Adipocyte (in vitro differentiated cells): Measurements from ENCODE around the gene SLC2A5.
A peak's percentile ranks its signal among the peaks of the same experiment; 100 is the strongest.

Source experiments
- DNase-seq: peaks from one replicate; pipeline ENCODE4 v3.0.0-alpha.2; 2015; ENCODE audit warnings: low read depth
- H3K27me3 ChIP-seq: replicated peaks from 2 replicates; pipeline ENCODE4 v1.7.0; 2013; ENCODE audit warnings: mild to moderate bottlenecking, low read length, moderate library complexity; ENCODE audit not compliant: control insufficient read depth, insufficient read depth
- H3K36me3 ChIP-seq: 2 replicates; pipeline ENCODE4 v1.7.0; 2013; ENCODE audit warnings: low read length, mild to moderate bottlenecking, moderate library complexity; ENCODE audit not compliant: control insufficient read depth, insufficient read depth, severe bottlenecking
- H3K4me1 ChIP-seq: 2 replicates; pipeline ENCODE4 v1.7.0; 2013; ENCODE audit warnings: mild to moderate bottlenecking, low read length, moderate library complexity; ENCODE audit not compliant: control insufficient read depth, insufficient read depth
- H3K4me3 ChIP-seq: 2 replicates; pipeline ENCODE4 v1.7.0; 2013; ENCODE audit warnings: mild to moderate bottlenecking, low read length, moderate library complexity
- H3K9ac ChIP-seq: 2 replicates; pipeline ENCODE4 v1.7.0; 2013; ENCODE audit warnings: mild to moderate bottlenecking, low read length, moderate library complexity
- H3K9me3 ChIP-seq: 2 replicates; pipeline ENCODE4 v1.7.0; 2013; ENCODE audit warnings: mild to moderate bottlenecking, low read length, moderate library complexity; ENCODE audit not compliant: control insufficient read depth

The SLC2A5 gene

DNA sequence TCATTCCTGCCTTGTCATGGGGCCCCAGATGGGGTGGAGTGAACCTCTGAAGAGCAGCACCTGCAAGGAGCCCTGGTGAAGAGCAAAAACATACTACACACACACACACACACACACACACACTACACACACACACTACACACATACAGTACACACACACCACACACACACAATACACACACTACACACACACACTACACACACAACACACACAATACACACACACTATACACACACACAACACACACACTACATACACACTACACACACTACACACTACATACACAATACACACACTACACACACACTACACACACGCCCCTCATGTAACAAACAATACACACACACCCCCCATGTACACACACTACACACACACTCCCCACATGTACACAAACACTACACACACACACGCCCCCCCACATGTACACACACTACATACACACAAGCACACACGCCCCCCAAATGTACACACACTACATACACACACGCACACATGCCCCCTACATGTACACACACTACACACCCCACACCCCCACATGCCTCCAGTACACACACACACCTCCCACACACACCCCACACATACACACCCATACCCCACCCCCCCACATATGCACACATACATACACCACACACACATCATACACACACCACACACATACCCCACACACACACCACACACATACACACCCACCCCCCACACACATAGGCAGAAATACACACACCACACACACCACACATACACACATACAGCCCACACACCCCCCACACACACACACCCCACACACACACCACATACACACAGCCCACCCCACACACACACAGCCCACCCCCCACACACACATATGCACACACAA, 9.3 kb downstream of the SLC2A5 start:
- peaks cover 17% of the 10 kb centered on the region for H3K36me3 ChIP-seq
- no peak overlapping the region for H3K4me3 ChIP-seq
- no peak for DNase-seq

GRCh38 chr1:9058465-9058864, 11.0 kb downstream of the SLC2A5 start:
- Histone ChIP-seq H3K4me3 (no peak overlapping the region), H3K9ac (peak overlapping the region; percentile 2), H3K4me1 (peaks cover 25% of the 10 kb centered on the region), H3K36me3 (peaks cover 17% of the 10 kb centered on the region), H3K9me3 (no peaks in the 10 kb centered on the region), H3K27me3 (no peaks in the 10 kb centered on the region)
- DNase-seq = peak; percentile 66

More for the DNA sequence above, 9.3 kb downstream of the SLC2A5 start:
- Histone ChIP-seq H3K9me3 (no peaks in the 10 kb centered on the region), H3K9ac (no peak overlapping the region), H3K27me3 (no peaks in the 10 kb centered on the region), H3K4me1 (peaks cover 37% of the 10 kb centered on the region)

DNA sequence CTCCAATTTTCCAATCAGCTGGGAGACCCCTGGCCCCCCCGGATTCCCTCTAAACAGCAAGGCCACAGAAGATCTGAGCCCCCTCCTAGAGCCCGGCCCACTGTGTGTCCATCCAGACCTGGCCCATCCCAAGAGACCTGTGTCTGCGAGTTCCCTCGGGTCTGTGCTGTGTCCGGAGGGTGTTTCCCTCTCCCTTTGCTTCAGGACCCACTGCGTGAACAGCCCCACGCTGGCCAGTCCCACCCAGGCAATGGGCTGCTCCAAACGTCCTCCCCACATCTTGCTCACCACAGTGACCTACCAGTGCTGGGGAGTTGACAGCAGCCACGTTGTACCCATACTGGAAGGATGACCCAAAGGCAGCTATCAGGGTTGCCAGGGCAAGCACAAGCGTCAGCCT, 11.6 kb downstream of the SLC2A5 start:
- H3K4me1 ChIP-seq = peaks cover 25% of the 10 kb centered on the region
- H3K36me3 ChIP-seq = peaks cover 17% of the 10 kb centered on the region
- DNase-seq = no peak
- no peaks in the 10 kb centered on the region for H3K9me3 ChIP-seq
- no peak overlapping the region for H3K9ac ChIP-seq
- no peak overlapping the region for H3K4me3 ChIP-seq
- no peaks in the 10 kb centered on the region for H3K27me3 ChIP-seq

DNA sequence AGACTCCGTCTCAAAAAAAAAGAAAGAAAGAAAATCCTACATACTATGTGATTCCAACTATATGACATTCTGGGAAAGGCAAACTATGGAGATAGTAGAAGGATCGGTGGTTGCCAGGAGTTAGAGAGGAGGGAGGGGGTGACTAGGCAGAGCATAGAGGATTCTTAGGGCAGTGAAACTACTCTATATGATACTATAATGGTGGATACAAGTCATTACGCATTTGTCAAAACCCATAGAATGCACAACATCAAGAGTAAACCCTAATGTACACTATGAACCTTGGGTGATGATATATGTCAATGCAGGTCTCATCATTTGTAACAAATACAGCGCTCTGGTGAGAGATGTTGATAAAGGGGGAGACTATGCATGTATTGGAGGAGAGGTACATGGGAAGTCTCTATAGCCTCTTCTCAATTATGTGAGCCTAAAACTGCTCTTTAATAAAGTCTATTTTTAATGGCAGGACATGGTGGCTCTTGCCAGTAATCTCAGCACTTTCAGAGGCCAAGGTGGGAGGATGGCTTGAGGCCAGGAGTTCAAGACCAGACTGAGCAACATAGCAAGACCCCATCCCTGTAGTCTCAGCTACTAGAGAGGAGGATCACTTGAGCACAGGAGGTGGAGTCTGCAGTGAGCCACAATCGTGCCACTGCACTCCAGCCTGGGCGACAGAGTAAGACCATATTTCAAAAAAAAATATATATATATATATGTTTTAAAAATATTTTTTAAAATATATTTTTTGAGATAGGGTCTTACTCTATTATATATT, 17.0 kb downstream of the SLC2A5 start:
- Histone ChIP-seq H3K9me3 (no peaks in the 10 kb centered on the region), H3K4me1 (no peaks in the 10 kb centered on the region), H3K9ac (no peak overlapping the region), H3K4me3 (no peak overlapping the region), H3K36me3 (peaks cover 32% of the 10 kb centered on the region), H3K27me3 (no peaks in the 10 kb centered on the region)
- DNase-seq = no peak

DNA sequence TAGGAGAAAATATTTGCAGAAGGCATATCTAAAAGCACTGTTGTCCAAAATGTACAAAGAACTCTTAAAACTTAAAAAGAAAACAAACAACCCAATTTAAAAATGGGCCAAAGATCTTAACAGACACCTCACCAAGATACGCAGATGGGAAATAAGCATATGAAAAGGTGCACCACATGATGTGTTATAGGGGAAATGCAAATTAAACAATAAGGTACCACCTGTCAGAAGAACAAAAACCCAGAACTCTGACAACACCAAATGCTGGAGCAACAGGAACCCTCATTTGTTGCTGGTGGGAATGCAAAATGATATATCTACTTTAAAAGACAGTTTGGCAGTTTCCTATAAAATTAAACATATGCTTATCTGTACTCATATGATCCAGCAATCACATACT, 18.1 kb downstream of the SLC2A5 start:
- Histone ChIP-seq H3K9ac (no peak overlapping the region), H3K4me3 (no peak overlapping the region), H3K4me1 (no peaks in the 10 kb centered on the region), H3K9me3 (no peaks in the 10 kb centered on the region), H3K27me3 (no peaks in the 10 kb centered on the region), H3K36me3 (peaks cover 32% of the 10 kb centered on the region)
- no peak for DNase-seq

DNA sequence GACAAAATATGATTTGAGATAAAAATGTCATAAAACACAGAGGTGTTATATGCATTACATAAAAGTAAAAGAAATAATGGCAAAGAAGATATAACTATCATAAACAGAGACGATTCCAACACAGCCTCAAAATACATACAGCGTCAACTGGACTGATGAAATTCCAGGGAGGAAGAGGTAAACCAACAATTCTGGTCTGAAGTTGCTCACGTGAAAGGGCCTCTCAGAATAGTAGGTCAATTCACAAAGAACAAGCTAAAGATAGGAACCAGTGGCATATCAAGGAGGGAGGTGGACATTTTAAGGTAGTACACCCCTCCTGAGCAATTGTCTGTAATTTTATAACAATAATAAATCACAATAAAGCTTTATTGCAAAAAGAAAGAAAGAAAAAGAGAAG, 18.6 kb downstream of the SLC2A5 start:
- Histone ChIP-seq H3K4me1 (no peaks in the 10 kb centered on the region), H3K36me3 (peaks cover 36% of the 10 kb centered on the region), H3K4me3 (no peak overlapping the region), H3K9me3 (no peaks in the 10 kb centered on the region), H3K27me3 (no peaks in the 10 kb centered on the region), H3K9ac (no peak overlapping the region)
- no peak for DNase-seq

DNA sequence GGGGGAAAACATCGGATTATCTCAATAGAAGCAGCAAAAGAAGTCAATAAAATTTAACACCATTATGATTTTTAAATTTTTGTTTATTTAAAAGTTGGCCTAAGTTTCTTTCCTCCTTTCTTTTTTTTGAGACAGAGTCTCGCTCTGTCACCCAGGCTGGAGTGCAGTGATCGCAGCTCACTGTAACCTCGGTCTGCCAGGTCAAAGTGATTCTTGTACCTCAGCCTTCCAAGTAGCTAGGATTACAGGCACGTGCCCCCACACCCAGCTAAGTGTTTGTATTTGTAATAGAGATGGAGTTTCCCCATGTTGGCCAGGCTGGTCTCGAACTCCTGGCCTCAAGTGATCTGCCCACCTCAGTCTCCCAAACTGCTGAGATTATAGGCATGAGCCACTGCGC, 20.9 kb downstream of the SLC2A5 start:
- Histone ChIP-seq H3K4me3 (no peak overlapping the region), H3K36me3 (peaks cover 37% of the 10 kb centered on the region), H3K4me1 (peaks cover 3% of the 10 kb centered on the region)

DNA sequence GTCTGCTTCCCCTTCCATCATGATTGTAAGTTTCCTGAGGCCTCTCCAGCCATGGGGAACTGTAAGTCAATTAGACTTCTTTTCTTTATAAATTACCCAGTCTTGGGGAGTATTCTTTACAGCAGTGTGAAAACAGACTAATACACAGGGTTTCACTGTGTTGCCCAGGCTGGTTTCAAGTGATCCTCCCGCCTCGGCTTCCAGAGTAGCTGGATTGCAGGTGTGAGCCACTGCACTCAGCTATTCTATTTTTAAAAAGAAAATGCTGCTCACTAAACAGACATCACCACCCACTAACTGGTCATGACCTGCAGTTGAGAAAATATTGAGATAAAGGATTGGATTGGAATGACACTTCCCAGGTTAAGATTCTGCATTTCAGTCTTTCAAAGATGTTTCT, 22.4 kb downstream of the SLC2A5 start:
- Histone ChIP-seq H3K27me3 (no peaks in the 10 kb centered on the region), H3K36me3 (peaks cover 48% of the 10 kb centered on the region), H3K9ac (no peak overlapping the region), H3K4me3 (no peak overlapping the region), H3K9me3 (no peaks in the 10 kb centered on the region), H3K4me1 (peaks cover 3% of the 10 kb centered on the region)
- DNase-seq = no peak

More for the DNA sequence above, 20.9 kb downstream of the SLC2A5 start:
- no peaks in the 10 kb centered on the region for H3K9me3 ChIP-seq
- DNase-seq = no peak
- H3K27me3 ChIP-seq = no peaks in the 10 kb centered on the region
- H3K9ac ChIP-seq = no peak overlapping the region

DNA sequence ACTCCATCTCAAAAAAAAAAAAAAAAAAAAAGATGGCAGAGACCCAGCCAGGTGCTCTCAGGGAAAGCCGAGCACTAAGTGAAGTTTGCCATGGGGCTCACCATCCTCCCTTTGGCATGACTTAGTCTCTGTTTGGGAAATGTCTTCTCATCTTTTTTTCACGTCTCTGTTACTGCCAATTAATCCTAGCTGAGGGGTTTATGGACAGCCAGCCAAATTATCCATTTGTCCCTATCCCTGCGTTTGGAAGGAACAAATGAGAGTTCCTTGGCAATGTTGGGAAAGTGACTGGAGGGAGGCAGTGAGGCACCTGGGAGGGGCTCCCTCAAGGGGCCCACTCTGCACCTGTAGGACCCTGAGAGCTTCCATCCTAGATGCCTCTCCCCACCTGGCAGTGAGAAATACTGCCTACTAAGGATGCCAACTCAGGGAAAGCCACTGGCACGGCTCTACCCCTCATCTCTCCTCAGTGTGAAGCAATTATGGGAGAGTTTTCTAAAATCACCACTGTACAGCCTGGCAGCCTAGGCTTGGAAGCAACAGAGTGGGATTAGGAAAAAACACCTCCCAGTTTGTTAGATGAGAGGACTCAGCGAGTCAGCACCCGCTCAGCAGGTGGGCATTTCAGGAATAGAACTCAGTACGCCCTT, 23.4 kb downstream of the SLC2A5 start:
- Histone ChIP-seq H3K4me3 (no peak overlapping the region), H3K9ac (no peak overlapping the region), H3K36me3 (peaks cover 58% of the 10 kb centered on the region), H3K4me1 (peaks cover 3% of the 10 kb centered on the region), H3K27me3 (no peaks in the 10 kb centered on the region), H3K9me3 (no peaks in the 10 kb centered on the region)
- no peak for DNase-seq

GRCh38 chr1:9044236-9044635, 25.2 kb downstream of the SLC2A5 start:
- H3K9me3 ChIP-seq = no peaks in the 10 kb centered on the region
- peaks cover 66% of the 10 kb centered on the region for H3K36me3 ChIP-seq
- no peak overlapping the region for H3K9ac ChIP-seq
- no peak for DNase-seq
- no peaks in the 10 kb centered on the region for H3K27me3 ChIP-seq
- H3K4me1 ChIP-seq = peaks cover 3% of the 10 kb centered on the region
- H3K4me3 ChIP-seq = no peak overlapping the region

GRCh38 chr1:9042272-9042671, 27.2 kb downstream of the SLC2A5 start:
- Histone ChIP-seq H3K4me1 (peaks cover 3% of the 10 kb centered on the region), H3K9me3 (no peaks in the 10 kb centered on the region), H3K4me3 (no peak overlapping the region), H3K9ac (no peak overlapping the region), H3K27me3 (peaks cover 5% of the 10 kb centered on the region), H3K36me3 (peaks cover 67% of the 10 kb centered on the region)
- DNase-seq = no peak
